ENCODE measurements around the gene FAF1.
A peak's percentile ranks its signal among the peaks of the same experiment; 100 is the strongest.

The FAF1 gene

DNA sequence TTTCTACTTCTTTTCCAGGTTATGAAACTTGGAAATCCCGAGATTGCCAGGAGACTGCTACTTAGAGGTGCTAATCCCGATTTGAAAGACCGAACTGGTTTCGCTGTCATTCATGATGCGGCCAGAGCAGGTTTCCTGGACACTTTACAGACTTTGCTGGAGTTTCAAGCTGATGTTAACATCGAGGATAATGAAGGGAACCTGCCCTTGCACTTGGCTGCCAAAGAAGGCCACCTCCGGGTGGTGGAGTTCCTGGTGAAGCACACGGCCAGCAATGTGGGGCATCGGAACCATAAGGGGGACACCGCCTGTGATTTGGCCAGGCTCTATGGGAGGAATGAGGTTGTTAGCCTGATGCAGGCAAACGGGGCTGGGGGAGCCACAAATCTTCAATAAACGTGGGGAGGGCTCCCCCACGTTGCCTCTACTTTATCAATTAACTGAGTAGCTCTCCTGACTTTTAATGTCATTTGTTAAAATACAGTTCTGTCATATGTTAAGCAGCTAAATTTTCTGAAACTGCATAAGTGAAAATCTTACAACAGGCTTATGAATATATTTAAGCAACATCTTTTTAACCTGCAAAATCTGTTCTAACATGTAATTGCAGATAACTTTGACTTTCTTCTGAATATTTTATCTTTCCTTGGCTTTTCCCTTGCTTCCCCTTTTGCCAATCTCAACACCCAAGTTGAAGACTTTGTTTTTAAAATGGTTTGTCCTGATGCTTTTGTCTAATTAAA, 14.0 kb upstream of the FAF1 start:
- DNase-seq (ENCODE audit: low read depth), result no peak
- no peak overlapping the region for H3K4me3 ChIP-seq (ENCODE audit: low read length)
- TF ChIP-seq, protein P1, sequence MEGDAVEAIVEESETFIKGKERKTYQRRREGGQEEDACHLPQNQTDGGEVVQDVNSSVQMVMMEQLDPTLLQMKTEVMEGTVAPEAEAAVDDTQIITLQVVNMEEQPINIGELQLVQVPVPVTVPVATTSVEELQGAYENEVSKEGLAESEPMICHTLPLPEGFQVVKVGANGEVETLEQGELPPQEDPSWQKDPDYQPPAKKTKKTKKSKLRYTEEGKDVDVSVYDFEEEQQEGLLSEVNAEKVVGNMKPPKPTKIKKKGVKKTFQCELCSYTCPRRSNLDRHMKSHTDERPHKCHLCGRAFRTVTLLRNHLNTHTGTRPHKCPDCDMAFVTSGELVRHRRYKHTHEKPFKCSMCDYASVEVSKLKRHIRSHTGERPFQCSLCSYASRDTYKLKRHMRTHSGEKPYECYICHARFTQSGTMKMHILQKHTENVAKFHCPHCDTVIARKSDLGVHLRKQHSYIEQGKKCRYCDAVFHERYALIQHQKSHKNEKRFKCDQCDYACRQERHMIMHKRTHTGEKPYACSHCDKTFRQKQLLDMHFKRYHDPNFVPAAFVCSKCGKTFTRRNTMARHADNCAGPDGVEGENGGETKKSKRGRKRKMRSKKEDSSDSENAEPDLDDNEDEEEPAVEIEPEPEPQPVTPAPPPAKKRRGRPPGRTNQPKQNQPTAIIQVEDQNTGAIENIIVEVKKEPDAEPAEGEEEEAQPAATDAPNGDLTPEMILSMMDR (conservative IDR thresholded peaks at IDR 0.05; ENCODE audit: low read length), result no peak

- H3K4me3 ChIP-seq (ENCODE audit: low read length), result peak overlapping the region; percentile 95
- TF ChIP-seq, protein P1 (conservative IDR thresholded peaks at IDR 0.05; ENCODE audit: low read length), result no peak
Measured at GRCh38 chr1:50973255-50973654, 13.2 kb upstream of the FAF1 start.

DNA sequence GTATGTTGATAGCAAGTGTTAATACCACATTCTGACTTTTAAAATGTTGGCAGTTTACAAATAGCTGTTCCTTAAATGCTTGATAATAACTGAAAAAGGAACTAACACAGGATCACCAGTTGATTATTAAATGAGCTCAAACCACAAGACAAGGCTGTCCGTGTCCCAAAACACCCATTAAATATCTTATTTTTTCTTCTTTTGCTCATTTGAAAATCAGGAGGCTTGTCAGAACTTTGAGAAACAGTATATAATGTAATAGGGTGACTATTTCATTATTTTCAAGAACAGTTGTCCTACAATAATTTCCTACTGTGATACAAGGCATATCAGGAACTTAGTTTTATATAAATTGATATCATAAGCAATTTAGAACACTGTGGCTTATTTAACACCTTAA, 12.7 kb upstream of the FAF1 start:
- TF ChIP-seq, protein P1 (conservative IDR thresholded peaks at IDR 0.05; ENCODE audit: low read length), result no peak
- peak overlapping the region; percentile 95 for H3K4me3 ChIP-seq (ENCODE audit: low read length)
- DNase-seq (ENCODE audit: low read depth), result no peak

More at GRCh38 chr1:50973255-50973654, 13.2 kb upstream of the FAF1 start:
- no peak for DNase-seq (ENCODE audit: low read depth)

DNA sequence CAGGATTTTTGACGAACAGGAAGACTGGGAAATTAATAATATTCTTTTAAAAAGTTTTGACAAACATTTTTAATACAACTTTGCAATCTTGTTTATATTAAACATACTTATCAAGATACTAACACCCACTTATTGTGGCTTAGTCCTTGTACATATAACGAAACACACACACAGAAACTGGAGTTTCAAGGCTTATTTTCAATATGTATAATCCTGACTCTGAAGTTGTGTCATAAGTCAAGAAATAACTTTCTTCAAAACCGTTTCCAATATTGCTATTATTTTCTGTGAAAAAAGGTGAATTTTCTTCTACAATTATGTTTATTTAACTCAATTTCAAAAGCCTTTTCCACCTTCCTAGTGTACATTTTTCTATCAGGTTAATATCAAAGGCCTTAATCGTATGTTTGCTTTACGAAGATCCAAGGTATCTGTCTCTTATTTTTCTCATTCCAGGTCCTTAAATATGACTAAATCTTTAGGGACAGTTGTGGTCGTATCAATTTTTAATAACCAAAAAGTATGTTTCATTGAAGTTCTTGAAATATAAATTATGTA, 11.8 kb upstream of the FAF1 start:
- TF ChIP-seq, protein P1 (conservative IDR thresholded peaks at IDR 0.05; ENCODE audit: low read length), result no peak
- peak overlapping the region; percentile 95 for H3K4me3 ChIP-seq (ENCODE audit: low read length)
- no peak for DNase-seq (ENCODE audit: low read depth)

- H3K4me3 ChIP-seq (ENCODE audit: low read length), result peak overlapping the region; percentile 95
- TF ChIP-seq, protein P1 (conservative IDR thresholded peaks at IDR 0.05; ENCODE audit: low read length), result no peak
- DNase-seq (ENCODE audit: low read depth), result no peak
Measured at GRCh38 chr1:50970931-50971582, 11.0 kb upstream of the FAF1 start.

- DNase-seq (ENCODE audit: low read depth), result no peak
- TF ChIP-seq, protein P1 (conservative IDR thresholded peaks at IDR 0.05; ENCODE audit: low read length), result no peak
- H3K4me3 ChIP-seq (ENCODE audit: low read length), result peak overlapping the region; percentile 95
Measured at GRCh38 chr1:50970509-50970887, 10.4 kb upstream of the FAF1 start.
